ENCODE measurements around the gene ACOXL.

Gene ACOXL

GRCh38 chr2:110718990-110719389 lies 13.4 kb upstream of the ACOXL start:
- DNase-seq = no peak

- no peak for DNase-seq
Observed at GRCh38 chr2:110720547-110720946, 11.8 kb upstream of the ACOXL start.

DNA sequence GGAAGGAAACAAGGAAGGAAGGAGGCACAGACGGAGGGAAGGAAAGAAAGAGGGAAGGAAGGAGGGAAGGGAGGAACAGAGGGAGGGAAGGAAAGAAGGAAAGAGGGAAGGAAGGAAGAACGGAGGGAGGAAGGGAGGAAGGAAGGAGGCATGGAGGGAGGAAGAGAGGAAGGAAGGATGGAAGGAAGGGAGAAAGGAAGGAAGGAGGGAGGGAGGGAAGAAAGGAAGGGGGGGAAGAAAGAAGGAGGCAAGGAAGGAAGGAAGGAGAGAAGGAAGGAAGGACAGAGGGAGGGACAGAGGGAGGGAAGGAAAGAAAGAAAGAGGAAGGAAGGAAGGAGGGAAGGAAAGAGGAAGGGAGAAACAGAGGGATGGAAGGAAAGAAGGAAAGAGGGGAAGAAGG lies 7.6 kb upstream of the ACOXL start:
- no peak for DNase-seq

DNA sequence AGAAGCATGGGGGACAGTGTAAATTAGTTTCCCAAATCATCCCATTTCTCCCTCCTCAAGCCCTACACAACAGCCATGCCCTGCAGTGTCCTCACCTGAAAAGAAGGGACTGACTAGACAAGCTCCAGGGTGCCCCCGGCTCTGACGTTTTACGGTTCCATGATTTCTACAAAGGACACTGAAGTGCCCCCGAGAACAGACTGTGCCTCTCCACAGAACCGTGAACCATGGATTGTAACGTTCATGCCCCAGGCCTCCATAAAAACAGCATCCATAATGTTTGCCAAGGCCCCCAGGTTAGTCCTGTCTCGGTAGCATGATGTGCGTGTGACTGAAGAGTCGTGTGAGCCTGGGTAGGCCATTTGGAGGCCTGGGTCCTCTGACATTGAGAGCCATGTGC lies 7.0 kb upstream of the ACOXL start:
- DNase-seq = no peak

DNA sequence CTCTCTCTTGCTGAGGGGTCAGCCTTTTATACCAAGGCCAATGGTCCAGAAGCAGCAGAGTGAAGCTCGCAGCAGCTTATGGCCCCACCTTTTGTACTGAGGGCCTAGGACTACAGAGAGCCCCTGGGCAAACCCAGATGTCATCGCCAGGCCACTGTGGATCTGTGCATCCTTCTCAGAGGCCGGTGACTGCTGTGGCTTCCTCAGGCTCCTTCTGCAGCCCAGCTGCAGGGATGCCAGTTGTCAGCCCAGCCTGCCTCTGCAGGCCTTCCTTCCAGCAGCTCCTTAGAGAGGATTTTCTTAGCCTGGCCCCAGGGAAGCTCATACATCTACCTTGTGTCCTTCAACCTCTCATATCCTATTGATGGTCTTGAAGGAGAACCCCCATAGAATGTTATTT lies 6.5 kb upstream of the ACOXL start:
- DNase-seq = no peak

DNA sequence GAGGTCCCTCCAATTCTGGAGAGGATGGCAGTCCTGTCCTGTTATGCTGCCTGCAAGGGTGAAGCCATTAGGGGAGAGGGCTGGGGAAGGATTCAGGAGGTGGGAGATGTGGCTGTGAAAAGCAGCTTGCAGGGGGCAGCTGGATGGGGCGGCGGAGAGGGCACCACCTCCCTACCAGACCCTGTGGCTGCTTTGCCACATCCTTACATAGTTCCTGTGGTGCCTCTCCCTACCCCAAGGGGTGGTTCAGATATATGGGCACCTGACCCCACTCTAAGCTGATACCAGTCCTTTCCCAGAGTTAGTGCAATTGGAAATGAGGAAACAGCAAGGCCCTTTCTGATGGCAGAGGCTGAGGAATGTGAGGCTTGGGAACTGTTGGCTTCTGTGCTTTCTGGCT lies 6.1 kb upstream of the ACOXL start:
- DNase-seq = no peak

GRCh38 chr2:110727923-110728322 lies 4.5 kb upstream of the ACOXL start:
- no peak for DNase-seq

GRCh38 chr2:110729106-110729505 lies 3.3 kb upstream of the ACOXL start:
- no peak for DNase-seq

DNA sequence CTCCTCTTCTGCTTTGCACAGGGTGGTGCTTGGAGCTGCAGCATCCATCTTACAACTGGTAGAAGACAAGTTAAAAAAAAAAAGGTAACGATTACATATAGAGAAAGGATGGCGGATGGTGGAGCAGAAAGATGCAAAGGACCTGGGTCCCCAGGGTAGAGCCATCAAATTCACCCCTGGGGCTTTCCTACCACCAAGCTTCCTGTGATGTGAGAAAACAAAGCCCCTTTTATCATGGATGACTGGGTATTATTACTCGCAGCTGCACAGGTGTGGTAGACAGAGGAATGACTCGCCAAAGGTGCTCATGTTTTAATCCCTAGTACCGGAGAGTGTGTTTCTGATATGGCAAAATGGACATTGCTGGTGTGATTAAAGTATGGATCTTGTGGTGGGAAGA lies 1.3 kb upstream of the ACOXL start:
- no peak for DNase-seq

DNA sequence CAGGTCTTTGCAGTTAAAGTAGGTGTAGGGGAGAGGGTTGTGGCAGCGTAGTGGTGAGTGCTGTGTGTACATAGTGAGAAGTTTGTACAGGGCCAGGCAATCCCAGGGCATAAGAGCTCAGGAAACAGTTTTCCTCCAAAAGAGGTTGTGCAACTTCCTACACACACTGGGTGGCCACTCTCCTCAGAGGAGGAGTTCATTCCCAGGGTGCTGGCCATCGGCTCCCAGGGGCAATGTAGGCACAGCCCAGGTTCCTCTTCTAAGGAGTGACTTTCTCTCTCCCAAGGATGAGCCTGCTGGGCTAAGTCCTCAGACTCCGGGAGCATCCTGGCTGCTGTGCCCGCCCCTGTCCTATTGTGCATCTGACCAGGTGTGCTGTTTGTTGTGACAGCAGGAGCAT lies 3.0 kb downstream of the ACOXL start:
- no peak for DNase-seq

DNA sequence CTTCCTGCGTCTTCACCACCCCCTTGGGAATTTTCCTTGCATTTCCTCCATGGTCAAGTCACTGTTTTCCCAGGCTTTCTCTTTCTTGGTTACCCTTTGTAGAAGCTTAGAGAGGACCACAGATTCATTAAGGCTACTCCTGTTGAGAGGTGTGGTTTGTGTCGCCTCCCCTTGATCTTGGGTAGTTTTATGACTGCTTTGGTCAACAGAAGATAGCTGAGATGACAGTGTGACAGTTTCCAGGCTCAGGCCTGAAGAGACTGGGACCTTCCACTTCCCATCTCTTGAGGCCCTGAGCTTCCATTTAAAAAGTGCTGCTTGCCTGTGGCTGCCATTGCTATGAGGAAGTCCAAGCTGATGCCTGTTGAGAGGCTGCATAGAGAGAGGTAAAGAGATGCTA lies 5.4 kb downstream of the ACOXL start:
- no peak for DNase-seq

- no peak for DNase-seq
Observed at GRCh38 chr2:110740747-110741349, 8.5 kb downstream of the ACOXL start.

- no peak for DNase-seq
Observed at GRCh38 chr2:110741491-110741980, 9.2 kb downstream of the ACOXL start.

GRCh38 chr2:110742412-110742811 lies 10.0 kb downstream of the ACOXL start:
- no peak for DNase-seq

DNA sequence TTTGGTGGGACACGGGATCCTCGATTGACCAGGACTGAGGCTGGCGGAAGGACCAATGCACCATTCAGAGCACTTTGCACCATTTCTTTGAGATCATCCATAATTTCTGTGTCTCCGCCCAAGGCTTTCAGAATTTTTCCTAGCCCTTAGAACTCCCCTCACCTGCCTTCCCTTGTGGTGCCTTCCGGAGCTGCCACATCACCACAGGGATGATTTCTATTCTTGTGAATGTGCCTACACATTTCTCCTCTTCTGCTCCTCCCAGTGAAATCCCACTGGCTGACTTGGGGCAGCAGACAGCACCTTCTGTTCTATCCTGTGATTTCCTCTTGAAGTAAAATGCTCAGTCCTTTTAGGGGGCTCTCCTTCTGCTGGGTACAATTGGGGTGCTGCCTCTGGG lies 11.2 kb downstream of the ACOXL start:
- no peak for DNase-seq

GRCh38 chr2:110744429-110744828 lies 12.1 kb downstream of the ACOXL start:
- DNase-seq = no peak

GRCh38 chr2:110745048-110745447 lies 12.7 kb downstream of the ACOXL start:
- DNase-seq = no peak

GRCh38 chr2:110746586-110747521 lies 14.5 kb downstream of the ACOXL start:
- no peak for DNase-seq

GRCh38 chr2:110747522-110748488 lies 15.4 kb downstream of the ACOXL start:
- no peak for DNase-seq

DNA sequence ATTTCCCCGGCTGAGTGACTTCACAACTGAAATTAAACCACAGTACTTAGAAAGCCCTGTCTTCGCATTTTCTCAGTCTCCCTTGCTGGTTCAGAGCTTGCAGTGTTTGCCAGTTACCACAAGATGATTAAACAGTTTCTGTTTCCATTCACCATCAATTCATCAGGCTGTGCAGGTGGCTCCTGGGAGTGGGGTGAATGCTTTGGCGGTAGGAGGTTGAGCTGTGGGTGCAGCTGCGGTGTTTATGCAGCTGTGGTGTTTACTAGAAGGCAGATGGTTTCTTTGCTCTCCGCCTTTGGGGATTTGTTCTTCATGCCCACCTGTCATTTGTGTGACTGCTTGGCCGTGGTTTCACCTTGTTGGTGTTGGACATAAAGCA lies 16.1 kb downstream of the ACOXL start:
- DNase-seq = peak in 1 of 2 donors; percentile 12

DNA sequence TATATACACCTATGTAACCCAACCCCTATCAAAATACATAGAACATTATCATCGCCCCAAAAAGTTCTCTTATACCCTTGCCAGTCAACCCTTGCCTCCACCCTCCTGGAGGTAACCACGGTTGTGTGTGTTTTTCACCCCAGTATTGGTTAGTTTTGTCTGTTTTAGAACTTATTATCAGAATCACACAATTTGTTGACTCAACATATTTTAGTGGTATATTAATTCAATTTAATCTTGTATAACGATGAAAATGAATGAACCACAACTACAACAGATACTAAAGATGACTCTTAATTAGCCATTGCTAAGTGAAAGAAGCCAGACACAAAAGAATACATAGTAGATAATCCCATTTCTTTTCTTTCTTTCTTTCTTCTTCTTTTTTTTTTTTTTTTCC lies 19.3 kb downstream of the ACOXL start:
- DNase-seq = no peak

DNA sequence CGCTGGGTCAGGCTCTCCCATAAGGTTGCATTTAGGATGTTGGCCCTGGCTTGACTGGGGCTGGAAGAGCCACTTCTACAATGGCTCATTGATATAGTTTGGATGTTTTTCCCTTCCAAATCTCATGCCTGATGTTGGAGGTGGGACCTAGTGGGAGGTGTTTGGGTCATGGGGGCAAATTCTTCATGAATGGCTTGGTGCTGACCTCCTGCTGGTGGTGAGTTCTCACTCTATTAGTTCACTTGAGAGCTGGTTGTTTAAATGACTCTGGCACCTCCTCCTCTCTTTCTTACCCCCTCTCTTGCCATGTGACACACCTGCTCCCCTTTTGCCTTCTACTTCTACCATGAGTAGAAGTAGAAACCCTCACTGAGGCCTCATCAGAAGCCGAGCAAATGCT lies 20.5 kb downstream of the ACOXL start:
- DNase-seq = no peak

- no peak for DNase-seq
Observed at GRCh38 chr2:110755491-110756078, 23.2 kb downstream of the ACOXL start.
